HCT116 (cell line): ENCODE measurements around the gene HIVEP1. TPM values are rescaled to one million over a fixed set of nuclear protein-coding genes. Genes with fewer than 3 reads are reported as not detected.

ENCODE experiments used
- ATAC-seq: fragments of 200-7000 bp; cut with Tn5 transposase; 2 replicates; pipeline ENCODE4 v1.9.1; 2020; ENCODE audit warnings: mild to moderate bottlenecking, moderate library complexity
- BruUV-seq: library from RNA; stranded (reverse); fragments of 400-500 nt; replicated peaks from 2 replicates; lab custom pipeline; 2021; lab: Mats Ljungman, UMichigan
- CTCF ChIA-PET: fragments of 300-600 bp; sonication (Branson Sonifier 250); formaldehyde crosslinking; loops from one replicate; lab custom pipeline; 2021; ENCODE audit warnings: antibody characterized with exemption; lab: Charles Lee
- POLR2A ChIA-PET: fragments of 300-600, 350-600 bp; sonication (Branson Sonifier 250); formaldehyde crosslinking; loops from one replicate; lab custom pipeline; 2021; ENCODE audit warnings: antibody characterized with exemption; lab: Charles Lee
- RAD21 ChIA-PET, 2 experiments: fragments of 300-600 bp; sonication (Branson Sonifier 250); formaldehyde crosslinking; loops; one replicate each; lab custom pipeline; 2023; ENCODE audit warnings: low total read pairs in 2 of 2; ENCODE audit not compliant: uncharacterized antibody in 2 of 2, unreplicated experiment in 2 of 2, low non-redundant PET in 1 of 2; lab: Charles Lee
- DNase-seq: peaks from one replicate; pipeline ENCODE4 v3.0.0-alpha.2; 2010; ENCODE audit warnings: low read depth, low spot score
- H2AFZ ChIP-seq: fragments of 200-600 bp; shearing (Covaris generic), sonication (generic); 2 replicates; pipeline ENCODE4 v1.6.1; 2017; ENCODE audit warnings: low read depth, mixed run types, mixed read lengths, antibody characterized with exemption, low read length; ENCODE audit not compliant: poor library complexity, severe bottlenecking
- H3K27ac ChIP-seq: 2 replicates; pipeline ENCODE4 v1.5.1; 2012; ENCODE audit warnings: low read depth, low read length
- H3K27me3 ChIP-seq: fragments of 200-600 bp; sonication (generic); 2 replicates; pipeline ENCODE4 v1.6.1; 2016; ENCODE audit warnings: mixed run types, low read length, mixed read lengths; ENCODE audit not compliant: insufficient read depth
- H3K36me3 ChIP-seq, 2 experiments: fragments of 200-500 bp in 1 of 2; fragments of 200-600 bp in 1 of 2; sonication (Bioruptor generic) in 1 of 2; sonication (generic) in 1 of 2; 2 replicates each; pipeline versions ENCODE4 v1.5.1 to v1.6.1; 2014 to 2016; ENCODE audit warnings: low read length in 2 of 2, inconsistent platforms in 1 of 2, mixed read lengths in 1 of 2, mixed run types in 1 of 2; ENCODE audit not compliant: insufficient read depth in 2 of 2, control insufficient read depth in 1 of 2
- H3K4me1 ChIP-seq, 2 experiments: fragments of 200-600 bp in 1 of 2; sonication (generic) in 1 of 2; 2 replicates each; pipeline versions ENCODE4 v1.5.1 to v1.6.1; 2012 to 2017; ENCODE audit warnings: low read length in 2 of 2, inconsistent platforms in 1 of 2, mild to moderate bottlenecking in 1 of 2, mixed read lengths in 1 of 2, mixed run types in 1 of 2, moderate library complexity in 1 of 2; ENCODE audit not compliant: insufficient read depth in 2 of 2, control insufficient read depth in 1 of 2
- H3K4me2 ChIP-seq: fragments of 200-600 bp; sonication (generic); 2 replicates; pipeline ENCODE4 v1.6.1; 2017; ENCODE audit warnings: mixed run types, low read length, mixed read lengths
- H3K4me3 ChIP-seq, 2 experiments: fragments of 200-600 bp in 1 of 2; sonication (generic) in 1 of 2; replicated peaks in 1 of 2; 2 replicates each; pipeline ENCODE4 v1.5.1; 2011 to 2016; ENCODE audit warnings: low read length in 2 of 2, control low read depth in 1 of 2, low read depth in 1 of 2, mild to moderate bottlenecking in 1 of 2, mixed read lengths in 1 of 2, mixed run types in 1 of 2
- H3K79me2 ChIP-seq: fragments of 200-600 bp; sonication (generic); 2 replicates; pipeline ENCODE4 v1.6.1; 2017; ENCODE audit warnings: mild to moderate bottlenecking, mixed run types, low read length, moderate library complexity, mixed read lengths; ENCODE audit not compliant: insufficient read depth
- H3K9ac ChIP-seq: fragments of 200-600 bp; sonication (generic); 2 replicates; pipeline ENCODE4 v1.6.1; 2016; ENCODE audit warnings: low read length, mixed read lengths
- H3K9me2 ChIP-seq: fragments of 200-600 bp; sonication (generic), shearing (Covaris generic); 2 replicates; pipeline ENCODE4 v1.6.1; 2017; ENCODE audit warnings: mixed run types, mild to moderate bottlenecking, moderate library complexity; ENCODE audit not compliant: insufficient read depth
- H3K9me3 ChIP-seq, 2 experiments: fragments of 200-500 bp in 1 of 2; fragments of 200-600 bp in 1 of 2; sonication (Bioruptor generic) in 1 of 2; sonication (generic) in 1 of 2; 2 replicates each; pipeline ENCODE4 v1.6.1; 2014 to 2017; ENCODE audit warnings: low read length in 2 of 2, mixed read lengths in 2 of 2, inconsistent platforms in 1 of 2, low read depth in 1 of 2, mild to moderate bottlenecking in 1 of 2, mixed run types in 1 of 2, moderate library complexity in 1 of 2; ENCODE audit not compliant: control insufficient read depth in 1 of 2, insufficient read depth in 1 of 2
- H4K20me1 ChIP-seq: fragments of 200-600 bp; sonication (generic), shearing (Covaris generic); 2 replicates; pipeline ENCODE4 v1.6.1; 2017; ENCODE audit warnings: mixed run types, mild to moderate bottlenecking, moderate library complexity; ENCODE audit not compliant: insufficient read depth
- CBX3 ChIP-seq: IDR thresholded peaks from 2 replicates; pipeline ENCODE4 v1.6.1; 2012; ENCODE audit warnings: low read depth
- CEBPB ChIP-seq: IDR thresholded peaks from 2 replicates; pipeline ENCODE4 v1.6.1; 2012; ENCODE audit warnings: low read depth
- EGR1 ChIP-seq: IDR thresholded peaks from 2 replicates; pipeline ENCODE4 v1.6.1; 2012; ENCODE audit warnings: low read depth
- EZH2 ChIP-seq: fragments of 200-600 bp; sonication (generic); IDR thresholded peaks from 2 replicates; pipeline ENCODE4 v1.6.1; 2017; ENCODE audit warnings: antibody characterized with exemption, mixed run types
- EZH2phosphoT487 ChIP-seq: fragments of 200-600 bp; IDR thresholded peaks from 2 replicates; pipeline ENCODE4 v1.6.1; 2018; ENCODE audit warnings: antibody characterized with exemption, borderline replicate concordance
- FOSL1 ChIP-seq: IDR thresholded peaks from 2 replicates; pipeline ENCODE4 v1.6.1; 2012; ENCODE audit warnings: low read depth
- JUND ChIP-seq: IDR thresholded peaks from 2 replicates; pipeline ENCODE4 v1.6.1; 2012
- POLR2A ChIP-seq: IDR thresholded peaks from 2 replicates; pipeline ENCODE4 v1.7.0; 2011; ENCODE audit warnings: borderline replicate concordance; ENCODE audit not compliant: insufficient read depth, insufficient read length; ENCODE audit errors: extremely low read depth
- POLR2AphosphoS5 ChIP-seq: IDR thresholded peaks from 2 replicates; pipeline ENCODE4 v1.6.1; 2011; ENCODE audit warnings: mild to moderate bottlenecking, low read depth, low read length, moderate library complexity
- SIN3A ChIP-seq: IDR thresholded peaks from 2 replicates; pipeline ENCODE4 v1.6.1; 2012; ENCODE audit warnings: low read depth
- SP1 ChIP-seq: IDR thresholded peaks from 2 replicates; pipeline ENCODE4 v1.6.1; 2012; ENCODE audit warnings: low read depth
- SRF ChIP-seq: IDR thresholded peaks from 2 replicates; pipeline ENCODE4 v1.6.1; 2012; ENCODE audit warnings: low read depth
- TCF7L2 ChIP-seq: IDR thresholded peaks from 2 replicates; pipeline ENCODE4 v1.7.0; 2011; ENCODE audit warnings: borderline replicate concordance, inconsistent platforms; ENCODE audit not compliant: insufficient read depth, insufficient read length; ENCODE audit errors: extremely low read depth
- YY1 ChIP-seq: IDR thresholded peaks from 2 replicates; pipeline ENCODE4 v1.6.1; 2011; ENCODE audit warnings: low read length, low read depth, moderate library complexity, mild to moderate bottlenecking; ENCODE audit not compliant: insufficient replicate concordance; ENCODE audit errors: extremely low read depth
- intact Hi-C: fragments of 100-400 bp; cut with micrococcal nuclease; formaldehyde crosslinking; loops from 2 replicates; pipeline ENCODE4 v1.10.0; 2022
- total RNA-seq: library from RNA; stranded (reverse); gene quantifications from one replicate; pipeline ENCODE4 v1.2.1, GENCODE V29; 2021; ENCODE audit not compliant: unreplicated experiment
- TF ChIP-seq, protein P1 (sequence below): IDR thresholded peaks from 2 replicates; pipeline ENCODE4 v1.6.1; 2012
- TF ChIP-seq, protein P2 (sequence below): IDR thresholded peaks from 2 replicates; pipeline ENCODE4 v1.6.1; 2011; ENCODE audit warnings: mild to moderate bottlenecking, low read length, moderate library complexity; ENCODE audit not compliant: insufficient replicate concordance; ENCODE audit errors: extremely low read depth
- TF ChIP-seq, protein P3 (sequence below): IDR thresholded peaks from 2 replicates; pipeline ENCODE4 v1.6.1; 2012

Gene HIVEP1
- total RNA-seq, 1 experiment from 2014 or later, result 11.2 TPM

DNA sequence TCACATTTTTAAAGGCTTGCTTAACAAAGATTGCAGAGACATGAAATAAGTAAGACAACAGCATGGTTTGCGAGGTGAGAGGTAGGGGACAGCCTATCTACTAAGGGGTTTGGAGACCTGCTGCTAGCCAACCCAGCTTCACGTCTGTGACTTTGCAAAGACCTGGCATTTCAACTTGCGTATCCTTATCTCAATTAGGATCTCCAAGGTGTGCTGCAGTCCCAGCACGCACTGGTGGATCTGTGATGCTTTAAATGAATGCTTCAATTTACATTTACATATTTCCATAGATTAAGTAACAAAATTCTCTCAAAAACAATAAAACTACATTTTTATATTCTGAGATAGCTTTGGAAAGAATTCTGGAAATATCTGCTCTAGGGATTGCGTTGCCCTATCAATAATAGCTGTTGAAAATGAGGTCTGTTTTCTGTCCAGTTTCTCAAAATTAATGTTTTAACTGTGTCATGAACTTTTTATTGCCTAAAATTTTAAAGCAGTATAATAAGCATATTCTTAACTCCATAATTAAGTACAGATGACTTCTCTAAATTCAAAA, 153.7 kb downstream of the HIVEP1 start:
- H2AFZ ChIP-seq, result no peak overlapping the region
- ChIA-PET CTCF (no interaction called here), RAD21 (no interaction called here), POLR2A (no interaction called here)
- ATAC-seq (no peak), DNase-seq (no peak)
- no peak overlapping the region for H3K9ac ChIP-seq
- H3K9me3 ChIP-seq, result no peaks in the 10 kb centered on the region
- intact Hi-C loops, result no loop called here
- no peaks in the 10 kb centered on the region for H3K27me3 ChIP-seq
- H3K4me3 ChIP-seq, result no peak overlapping the region
- no peaks in the 10 kb centered on the region for H3K9me2 ChIP-seq
- H3K36me3 ChIP-seq, result 0 out of 4 replicates have a peak, but pooled peaks cover 0 to 8% of the 10 kb centered on the region in 2 experiments
- no peaks in the 10 kb centered on the region for H3K4me1 ChIP-seq
- BruUV-seq, result no TSS peak
- H4K20me1 ChIP-seq, result no peaks in the 10 kb centered on the region
- H3K79me2 ChIP-seq, result no peaks in the 10 kb centered on the region
- no peak overlapping the region for H3K4me2 ChIP-seq
- no peak for TF ChIP-seq JUND
- no peak for TF ChIP-seq SRF
- no peak for TF ChIP-seq TCF7L2
- no peak for TF ChIP-seq POLR2AphosphoS5
- TF ChIP-seq CBX3, result no peak
- TF ChIP-seq EZH2, result no peak
- TF ChIP-seq EGR1, result no peak
- no peak for TF ChIP-seq FOSL1
- TF ChIP-seq, protein P1, sequence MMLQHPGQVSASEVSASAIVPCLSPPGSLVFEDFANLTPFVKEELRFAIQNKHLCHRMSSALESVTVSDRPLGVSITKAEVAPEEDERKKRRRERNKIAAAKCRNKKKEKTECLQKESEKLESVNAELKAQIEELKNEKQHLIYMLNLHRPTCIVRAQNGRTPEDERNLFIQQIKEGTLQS, result no peak
- TF ChIP-seq EZH2phosphoT487, result no peak
- no peak for TF ChIP-seq CEBPB
- TF ChIP-seq, protein P2, sequence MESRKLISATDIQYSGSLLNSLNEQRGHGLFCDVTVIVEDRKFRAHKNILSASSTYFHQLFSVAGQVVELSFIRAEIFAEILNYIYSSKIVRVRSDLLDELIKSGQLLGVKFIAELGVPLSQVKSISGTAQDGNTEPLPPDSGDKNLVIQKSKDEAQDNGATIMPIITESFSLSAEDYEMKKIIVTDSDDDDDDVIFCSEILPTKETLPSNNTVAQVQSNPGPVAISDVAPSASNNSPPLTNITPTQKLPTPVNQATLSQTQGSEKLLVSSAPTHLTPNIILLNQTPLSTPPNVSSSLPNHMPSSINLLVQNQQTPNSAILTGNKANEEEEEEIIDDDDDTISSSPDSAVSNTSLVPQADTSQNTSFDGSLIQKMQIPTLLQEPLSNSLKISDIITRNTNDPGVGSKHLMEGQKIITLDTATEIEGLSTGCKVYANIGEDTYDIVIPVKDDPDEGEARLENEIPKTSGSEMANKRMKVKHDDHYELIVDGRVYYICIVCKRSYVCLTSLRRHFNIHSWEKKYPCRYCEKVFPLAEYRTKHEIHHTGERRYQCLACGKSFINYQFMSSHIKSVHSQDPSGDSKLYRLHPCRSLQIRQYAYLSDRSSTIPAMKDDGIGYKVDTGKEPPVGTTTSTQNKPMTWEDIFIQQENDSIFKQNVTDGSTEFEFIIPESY, result no peak
- TF ChIP-seq, protein P3, sequence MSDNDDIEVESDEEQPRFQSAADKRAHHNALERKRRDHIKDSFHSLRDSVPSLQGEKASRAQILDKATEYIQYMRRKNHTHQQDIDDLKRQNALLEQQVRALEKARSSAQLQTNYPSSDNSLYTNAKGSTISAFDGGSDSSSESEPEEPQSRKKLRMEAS, result no peak
- no peak for TF ChIP-seq POLR2A
- TF ChIP-seq YY1, result no peak
- TF ChIP-seq SIN3A, result no peak
- TF ChIP-seq SP1, result no peak
- TF ChIP-seq, all 23 proteins: peak for 0
- no peak overlapping the region for H3K27ac ChIP-seq
